HG03159 (cell line): ENCODE results near the gene MYO1F.
A peak's percentile ranks its signal among the peaks of the same experiment; 100 is the strongest.
"Not testable (repeated sequence)": the region's sequence is repeated elsewhere in the genome, so short reads cannot be mapped to it uniquely, and the experiment has no call there.

Source experiments
- ATAC-seq: cut with Tn5 transposase; IDR thresholded peaks from one replicate; pipeline ENCODE4 v1.9.1; 2021; ENCODE audit warnings: mild to moderate bottlenecking, moderate library complexity; ENCODE audit not compliant: unreplicated experiment

Gene MYO1F

GRCh38 chr19:8600816-8601215 lies 23.6 kb upstream of the MYO1F start:
- no peak for ATAC-seq

GRCh38 chr19:8600064-8600463 lies 22.8 kb upstream of the MYO1F start:
- ATAC-seq = no peak

GRCh38 chr19:8596168-8596567 lies 18.9 kb upstream of the MYO1F start:
- no peak for ATAC-seq

- no peak for ATAC-seq
Measured at GRCh38 chr19:8595651-8596050, 18.4 kb upstream of the MYO1F start.

- no peak for ATAC-seq
Measured at GRCh38 chr19:8593931-8594330, 16.7 kb upstream of the MYO1F start.

- no peak for ATAC-seq
Measured at GRCh38 chr19:8592231-8593009, 15.2 kb upstream of the MYO1F start.

GRCh38 chr19:8589177-8589714 lies 12.0 kb upstream of the MYO1F start:
- no peak for ATAC-seq

- ATAC-seq = no peak
Measured at GRCh38 chr19:8585894-8586750, 8.9 kb upstream of the MYO1F start.

- ATAC-seq = no peak
Measured at GRCh38 chr19:8584965-8585893, 8.0 kb upstream of the MYO1F start.

- peak; percentile 42 for ATAC-seq
Measured at GRCh38 chr19:8580710-8581281, 3.6 kb upstream of the MYO1F start.

- ATAC-seq = no peak
Measured at GRCh38 chr19:8578642-8579265, 1.5 kb upstream of the MYO1F start.

- ATAC-seq = no peak
Measured at GRCh38 chr19:8577741-8578140, 499 bp upstream of the MYO1F start.

GRCh38 chr19:8576273-8576993 lies 809 bp downstream of the MYO1F start:
- ATAC-seq = no peak

GRCh38 chr19:8575467-8575997 lies 1.7 kb downstream of the MYO1F start:
- no peak for ATAC-seq

- not testable (repeated sequence) for ATAC-seq
Measured at GRCh38 chr19:8574619-8574922, 2.7 kb downstream of the MYO1F start.

GRCh38 chr19:8573316-8573715 lies 3.9 kb downstream of the MYO1F start:
- ATAC-seq = no peak

- ATAC-seq = no peak
Measured at GRCh38 chr19:8571006-8571411, 6.2 kb downstream of the MYO1F start.

- ATAC-seq = peak; percentile 85
Measured at GRCh38 chr19:8569066-8569771, 8.0 kb downstream of the MYO1F start.
